GM21786 (cell line): ENCODE results near the gene TMEM255A.

Experiments used
- ATAC-seq: cut with Tn5 transposase; IDR thresholded peaks from one replicate; pipeline ENCODE4 v1.9.1; 2021; ENCODE audit not compliant: unreplicated experiment

Gene TMEM255A

DNA sequence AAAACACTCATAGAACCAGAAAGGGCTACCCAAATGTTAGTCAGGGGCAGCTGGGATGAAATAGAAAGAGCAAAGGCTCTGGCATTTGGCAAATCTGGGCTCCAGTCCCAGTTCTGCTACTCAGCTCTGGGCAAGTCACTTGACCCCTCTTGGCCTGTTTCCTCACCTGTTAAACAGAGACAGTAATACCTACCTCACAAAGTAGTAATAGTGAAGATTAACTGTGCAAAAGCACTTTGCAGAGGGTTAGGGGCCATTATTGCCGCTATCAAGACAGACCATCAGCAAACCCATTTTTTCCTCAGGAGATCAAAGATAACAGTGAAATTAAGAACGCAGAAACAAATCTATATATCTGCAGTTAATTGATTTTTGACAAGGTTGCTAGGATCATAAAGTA is 40.0 kb downstream of the TMEM255A start:
- no peak for ATAC-seq

DNA sequence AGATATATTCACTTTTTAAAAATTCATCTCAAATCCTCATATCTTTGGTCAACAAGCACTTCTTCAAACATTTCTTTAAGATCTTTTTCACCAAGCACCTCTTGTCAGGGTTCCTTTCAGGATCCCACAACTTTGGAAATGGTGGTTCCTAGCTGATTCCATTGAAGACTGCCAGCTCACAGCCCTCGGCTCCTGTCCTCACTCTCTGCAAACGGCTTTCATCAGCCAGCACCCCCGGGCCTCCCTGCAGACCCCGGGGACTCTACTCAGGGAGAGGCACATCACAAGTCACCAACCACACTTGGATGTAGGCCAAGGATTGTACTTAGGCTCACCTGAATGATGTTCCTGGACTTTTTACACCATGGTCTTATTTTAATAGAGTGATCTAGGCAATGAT is 40.7 kb downstream of the TMEM255A start:
- ATAC-seq, result no peak

DNA sequence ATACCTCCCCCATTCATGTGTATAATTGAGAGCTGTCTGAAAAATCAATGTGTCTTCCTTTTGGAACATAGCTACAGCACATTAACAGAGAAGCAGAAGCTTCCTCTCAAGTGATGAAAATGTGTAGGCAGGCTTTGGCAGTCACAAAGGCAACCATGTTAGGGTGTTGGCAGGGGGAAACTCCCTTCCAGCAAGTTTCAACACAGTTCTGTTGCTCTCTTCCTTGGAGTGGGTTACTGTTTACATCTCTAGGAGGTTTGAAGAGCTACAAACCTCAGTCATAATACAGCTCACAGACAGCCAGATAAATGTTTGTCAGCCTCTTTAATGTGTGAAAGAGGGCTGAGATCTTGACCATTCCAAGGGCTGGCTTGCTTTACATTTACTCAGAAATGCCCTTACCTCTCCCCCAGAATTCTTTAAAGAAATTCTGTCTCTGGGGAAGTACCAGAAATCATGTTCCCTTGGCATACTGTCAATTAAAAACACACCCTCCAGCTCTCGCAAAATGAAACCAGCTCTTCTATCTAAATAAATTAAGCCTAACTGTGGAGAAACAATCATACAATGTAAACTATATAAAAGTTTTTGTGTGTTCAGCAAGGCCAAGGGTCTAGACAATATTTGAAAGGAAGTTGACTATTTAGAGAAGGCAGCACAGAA is 41.8 kb downstream of the TMEM255A start:
- peak; percentile 37 for ATAC-seq

DNA sequence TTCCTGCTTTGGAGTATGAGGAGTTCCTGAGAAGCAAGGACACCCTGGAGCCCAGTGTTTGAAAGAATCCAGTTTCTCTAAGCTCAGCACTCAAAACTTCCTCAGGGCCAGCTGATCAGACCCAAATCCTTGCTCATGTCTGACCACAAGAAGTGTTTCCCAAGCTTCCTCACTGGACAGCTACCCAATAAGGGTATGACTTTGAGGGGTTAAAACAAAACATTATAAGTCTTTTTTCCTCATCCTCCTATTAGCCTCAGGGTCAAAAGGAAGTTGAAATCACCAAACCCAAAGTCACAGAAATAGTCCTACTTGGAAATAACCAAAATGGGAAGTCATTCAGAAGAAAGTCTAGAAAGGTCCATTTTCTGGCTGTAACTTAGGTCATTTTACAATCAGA is 46.9 kb downstream of the TMEM255A start:
- no peak for ATAC-seq

DNA sequence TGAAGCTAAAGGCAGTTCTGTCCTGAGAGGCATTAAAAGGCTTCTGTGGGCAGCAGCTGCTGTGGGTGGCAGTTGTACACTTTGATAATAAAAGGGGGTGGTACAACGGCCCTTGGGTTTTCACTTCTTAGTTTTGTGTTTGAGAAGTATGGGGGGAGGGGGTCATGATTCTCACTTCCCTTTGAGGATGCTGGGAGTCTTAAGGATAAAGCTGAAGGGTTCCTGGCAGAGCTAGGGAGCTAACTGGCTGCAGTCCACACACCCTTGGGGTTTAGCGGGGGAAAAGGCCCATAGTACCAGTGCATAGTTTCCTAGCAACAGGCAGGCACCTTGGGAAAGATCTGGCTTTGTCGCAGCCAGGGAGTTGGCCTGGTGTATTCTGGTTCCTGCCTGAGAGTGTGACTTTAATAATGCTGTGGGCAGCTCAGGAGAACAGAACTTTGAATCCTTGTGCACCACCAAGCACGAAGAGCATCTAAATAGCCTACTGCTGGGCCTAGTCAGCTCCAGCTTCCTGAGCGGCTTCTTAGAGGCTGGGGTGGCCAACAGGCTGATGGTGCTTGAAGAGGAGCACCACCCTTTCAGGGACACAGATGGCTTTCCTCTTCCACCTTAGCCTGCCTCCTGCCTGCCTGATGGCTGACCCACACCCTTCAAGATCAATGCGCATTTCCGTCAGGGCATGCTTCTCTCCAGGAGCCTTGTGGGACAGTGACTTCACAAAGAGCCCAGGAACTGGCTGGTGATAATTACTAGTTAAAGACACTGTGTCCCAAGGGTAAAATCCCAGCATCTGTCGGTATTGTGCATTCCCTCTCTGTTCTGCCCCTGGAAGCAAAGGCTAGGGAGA is 48.2 kb downstream of the TMEM255A start:
- ATAC-seq, result no peak

DNA sequence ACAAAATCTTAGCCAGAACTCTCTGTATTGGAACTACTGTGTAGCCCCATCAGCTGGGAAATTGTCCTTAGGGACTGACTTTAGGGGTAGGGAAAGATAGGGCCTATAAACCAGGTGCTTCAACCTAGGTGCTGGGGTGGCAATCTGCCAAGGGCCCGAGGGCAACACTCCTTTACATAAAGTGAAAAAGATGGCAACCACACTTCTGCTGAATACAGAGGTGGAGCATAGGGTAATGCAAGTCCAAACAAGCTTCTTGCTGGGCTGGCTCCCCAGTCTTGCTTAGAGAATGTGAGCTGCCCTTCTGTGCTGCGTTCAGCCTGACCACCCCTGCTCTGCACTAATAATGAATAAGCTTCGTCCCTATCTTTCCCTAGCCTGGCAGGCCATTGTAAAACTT is 50.9 kb downstream of the TMEM255A start:
- no peak for ATAC-seq

DNA sequence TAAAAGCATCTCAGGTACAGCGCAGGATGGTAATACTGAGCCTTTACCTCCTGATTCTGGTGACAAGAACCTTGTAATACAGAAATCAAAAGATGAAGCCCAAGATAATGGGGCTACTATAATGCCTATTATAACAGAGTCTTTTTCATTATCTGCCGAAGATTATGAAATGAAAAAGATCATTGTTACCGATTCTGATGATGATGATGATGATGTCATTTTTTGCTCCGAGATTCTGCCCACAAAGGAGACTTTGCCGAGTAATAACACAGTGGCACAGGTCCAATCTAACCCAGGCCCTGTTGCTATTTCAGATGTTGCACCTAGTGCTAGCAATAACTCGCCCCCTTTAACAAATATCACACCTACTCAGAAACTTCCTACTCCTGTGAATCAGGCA is 57.5 kb downstream of the TMEM255A start:
- no peak for ATAC-seq

DNA sequence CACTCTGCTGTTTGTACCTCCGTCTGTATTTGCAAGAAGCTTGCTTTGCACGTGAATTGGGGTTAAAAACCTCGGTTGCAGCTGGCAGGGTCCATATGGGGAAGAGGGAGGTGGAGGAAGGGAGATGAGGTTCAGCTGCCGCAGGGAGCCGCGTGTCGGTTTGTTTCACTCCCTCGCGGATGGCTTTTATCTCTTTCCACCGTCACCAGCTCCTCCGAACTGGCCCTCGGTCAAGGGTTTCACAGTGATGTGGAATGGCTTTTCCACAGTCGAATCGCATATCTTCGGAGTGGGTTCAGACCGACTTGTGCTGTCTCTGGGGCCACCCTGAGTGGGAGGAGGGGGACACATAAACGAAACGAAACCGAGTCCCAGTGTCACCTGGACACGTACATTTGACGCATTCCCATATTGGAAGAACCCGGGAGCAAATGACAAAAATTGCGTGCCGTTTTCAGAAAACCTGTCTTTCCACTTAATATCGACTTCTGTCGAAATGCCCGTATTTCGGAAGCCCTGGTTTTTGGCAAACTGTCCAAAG is 59.7 kb downstream of the TMEM255A start:
- no peak for ATAC-seq

DNA sequence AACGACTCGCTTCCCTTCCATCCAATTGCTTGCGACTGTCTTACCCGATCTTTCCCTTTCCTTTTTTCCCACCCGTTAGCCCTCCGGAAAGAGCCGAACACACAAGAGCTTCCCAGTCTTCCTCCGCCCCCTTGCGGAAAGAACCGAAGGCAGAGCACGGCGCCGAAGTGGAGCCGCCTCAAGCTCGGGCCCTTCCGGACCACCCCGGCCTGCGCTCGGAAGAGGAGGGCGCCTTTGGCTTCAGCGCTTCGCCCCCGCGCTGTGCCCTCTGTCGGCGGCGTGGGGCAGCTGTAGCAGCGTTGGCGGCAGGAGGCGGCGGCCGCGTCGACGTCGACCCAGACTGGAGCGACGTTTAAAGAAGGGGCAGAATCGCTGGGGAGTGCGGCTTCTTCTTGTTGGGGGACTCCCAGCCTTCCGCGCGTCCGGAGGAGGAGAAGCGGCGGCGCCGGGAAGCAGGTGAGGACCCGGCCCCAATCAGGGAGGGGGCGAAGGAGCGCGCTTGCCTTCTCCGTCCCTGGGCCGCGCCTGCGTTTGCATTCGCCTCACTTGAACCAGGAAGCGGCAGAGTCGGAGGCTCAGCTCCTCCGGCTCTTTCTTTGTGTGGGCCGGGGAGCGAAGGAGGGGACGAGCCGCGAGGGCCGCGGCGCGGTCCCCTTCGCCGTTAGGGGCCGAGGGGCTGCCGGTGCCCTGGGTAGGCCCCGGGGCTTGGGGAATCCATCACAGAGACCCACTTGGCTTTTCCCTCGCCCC is 60.6 kb downstream of the TMEM255A start, which contains the start of gene ZBTB33:
ZBTB33 (plus strand) TSS at position 291 of the 750 bp plus-strand sequence. CDS start 2,604 bp downstream, outside the sequence.
- ATAC-seq, result peak; percentile 94

DNA sequence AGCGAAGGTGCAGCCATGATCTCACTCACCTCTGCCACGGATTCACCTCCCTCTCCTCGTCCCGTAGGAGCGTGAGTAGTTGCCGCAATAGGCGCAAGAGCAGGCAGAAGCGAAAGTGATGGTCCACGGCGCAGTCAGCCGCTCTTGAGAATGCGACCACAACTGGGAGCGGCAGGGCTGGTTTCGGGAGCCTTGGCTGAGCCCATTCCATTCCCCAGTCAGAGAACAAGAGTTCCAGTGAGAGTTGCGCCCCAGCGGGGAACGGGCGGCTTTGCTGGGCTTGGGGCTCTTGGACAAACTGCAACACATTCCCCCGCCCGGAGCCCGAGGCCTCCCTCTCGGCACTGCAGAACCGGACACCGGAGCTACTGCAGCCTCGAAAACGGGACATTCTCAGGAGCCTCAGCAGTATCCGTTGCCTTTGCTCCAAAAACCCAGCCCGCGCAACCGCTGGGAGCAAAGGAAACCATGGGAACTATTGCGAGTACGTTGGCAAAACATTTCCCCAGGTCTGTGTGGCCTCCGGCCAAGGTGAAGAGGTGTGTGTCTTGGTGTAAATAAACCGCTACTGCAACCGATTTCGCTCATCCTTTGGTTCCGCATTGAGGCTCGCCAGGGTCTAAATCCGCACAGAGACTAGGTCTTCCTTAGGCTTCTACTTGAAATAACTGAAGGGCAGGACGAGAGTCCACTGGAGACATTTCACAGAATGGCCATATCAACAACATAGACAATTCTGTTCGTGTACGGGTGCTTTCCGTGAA is 66.3 kb downstream of the TMEM255A start:
- ATAC-seq, result peak; percentile 66

DNA sequence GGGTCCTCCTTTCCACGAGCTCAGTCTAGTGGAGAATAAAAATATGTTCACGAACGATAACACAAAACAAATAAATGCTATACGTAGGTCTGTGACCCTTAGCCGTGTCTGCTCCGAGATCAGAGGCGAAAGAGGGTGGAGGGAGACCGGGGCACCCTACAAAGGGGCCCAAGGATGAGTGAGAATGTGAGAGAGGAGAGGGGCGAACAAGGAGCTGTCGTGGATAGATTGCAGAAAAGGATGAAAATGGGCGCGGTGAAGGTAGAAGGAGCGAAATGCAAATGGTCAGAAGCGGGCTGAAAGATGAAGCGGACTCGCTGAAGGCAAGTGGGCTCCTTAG is 66.9 kb downstream of the TMEM255A start:
- ATAC-seq, result peak; percentile 12

DNA sequence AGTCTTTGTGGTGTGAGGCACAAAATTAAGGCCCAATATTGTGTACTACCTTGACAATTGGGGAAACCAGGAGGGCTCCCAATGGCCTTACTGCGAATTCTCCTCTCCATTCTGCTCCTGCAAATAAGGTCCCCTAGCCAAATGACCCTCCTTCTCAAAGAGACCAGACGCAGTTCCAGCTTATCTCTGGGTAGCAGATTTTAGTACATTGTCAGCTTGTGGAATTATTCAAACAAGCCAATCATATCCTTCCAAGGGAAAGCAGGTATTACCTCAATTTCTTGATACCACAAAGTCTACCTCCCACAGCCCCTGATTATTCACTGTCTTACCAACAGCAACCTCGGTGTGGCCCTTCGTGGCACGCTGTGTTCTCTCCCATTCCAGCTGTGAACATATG is 68.4 kb downstream of the TMEM255A start:
- ATAC-seq, result no peak

DNA sequence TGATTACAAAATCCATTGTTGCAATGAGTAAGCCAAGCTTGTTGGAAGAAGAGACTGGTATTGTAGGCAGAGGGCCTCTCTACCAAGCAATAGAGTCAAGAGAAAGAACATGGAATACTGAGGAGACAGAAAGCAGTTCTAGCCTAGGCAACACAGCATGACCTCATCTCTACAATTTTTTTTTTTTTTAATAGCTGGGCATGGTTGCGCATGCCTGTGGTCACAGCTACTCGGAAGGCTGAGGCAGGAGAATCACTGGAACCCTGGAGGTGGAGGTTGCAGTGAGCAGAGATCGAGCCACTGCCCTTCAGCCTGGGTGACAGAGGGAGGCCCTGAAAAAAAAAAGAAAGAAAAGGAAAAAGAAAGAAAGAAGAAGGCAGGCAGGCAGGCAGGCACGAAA is 72.3 kb downstream of the TMEM255A start:
- ATAC-seq, result no peak

DNA sequence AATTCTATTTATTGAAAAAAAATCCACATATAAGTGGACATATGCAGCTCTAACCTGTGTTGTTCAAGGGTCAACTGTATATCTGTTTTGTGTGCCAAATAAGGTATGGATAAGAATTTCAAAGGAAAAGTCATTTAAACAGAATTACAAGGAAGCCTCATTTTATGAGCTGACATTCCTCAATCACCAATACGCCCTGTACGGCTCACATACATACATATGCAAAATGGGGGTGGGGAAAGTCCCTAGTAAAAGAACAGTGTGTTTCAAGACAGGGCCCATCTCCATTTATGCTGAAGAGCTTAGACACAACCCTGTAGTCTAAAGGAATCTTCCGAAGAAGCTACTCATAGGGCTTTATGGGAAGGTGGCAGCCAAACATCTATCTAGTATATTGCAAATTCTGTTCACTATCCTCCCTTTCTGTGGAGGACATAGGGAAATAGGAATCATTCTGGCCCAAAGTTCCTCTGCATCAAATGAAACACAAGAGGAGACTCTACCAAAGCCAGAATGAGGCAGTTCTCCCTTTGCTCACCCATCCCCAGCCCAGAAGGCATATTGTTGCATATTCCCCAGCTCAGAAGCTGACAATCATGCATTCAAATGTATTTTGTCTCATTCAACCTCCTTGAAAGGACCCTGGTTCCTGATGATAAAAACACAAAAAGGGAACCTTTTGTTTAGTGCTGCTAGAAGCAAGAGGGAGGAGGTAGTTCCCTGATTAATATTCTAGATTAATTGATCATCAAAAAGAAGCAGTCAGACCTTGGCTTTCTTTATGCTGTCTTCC is 74.4 kb downstream of the TMEM255A start:
- ATAC-seq, result no peak

DNA sequence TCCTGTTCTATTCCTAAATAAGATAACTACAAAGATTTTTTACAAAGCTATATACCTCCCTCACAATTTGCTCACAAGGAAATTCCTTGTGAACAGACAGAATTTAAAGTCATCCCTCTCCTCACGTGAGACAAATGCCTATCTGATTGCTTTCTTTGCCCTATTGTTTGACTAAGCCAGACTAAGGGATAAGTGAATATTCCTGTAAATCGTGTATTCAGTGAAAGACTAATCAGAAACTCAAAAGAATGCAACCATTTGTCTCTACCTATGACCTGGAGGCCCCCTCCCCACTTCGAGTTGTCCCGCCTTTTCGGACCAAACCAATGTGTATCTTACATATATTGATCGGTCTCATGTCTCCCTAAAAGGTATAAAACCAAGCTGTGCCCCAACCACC is 76.0 kb downstream of the TMEM255A start:
- no peak for ATAC-seq

DNA sequence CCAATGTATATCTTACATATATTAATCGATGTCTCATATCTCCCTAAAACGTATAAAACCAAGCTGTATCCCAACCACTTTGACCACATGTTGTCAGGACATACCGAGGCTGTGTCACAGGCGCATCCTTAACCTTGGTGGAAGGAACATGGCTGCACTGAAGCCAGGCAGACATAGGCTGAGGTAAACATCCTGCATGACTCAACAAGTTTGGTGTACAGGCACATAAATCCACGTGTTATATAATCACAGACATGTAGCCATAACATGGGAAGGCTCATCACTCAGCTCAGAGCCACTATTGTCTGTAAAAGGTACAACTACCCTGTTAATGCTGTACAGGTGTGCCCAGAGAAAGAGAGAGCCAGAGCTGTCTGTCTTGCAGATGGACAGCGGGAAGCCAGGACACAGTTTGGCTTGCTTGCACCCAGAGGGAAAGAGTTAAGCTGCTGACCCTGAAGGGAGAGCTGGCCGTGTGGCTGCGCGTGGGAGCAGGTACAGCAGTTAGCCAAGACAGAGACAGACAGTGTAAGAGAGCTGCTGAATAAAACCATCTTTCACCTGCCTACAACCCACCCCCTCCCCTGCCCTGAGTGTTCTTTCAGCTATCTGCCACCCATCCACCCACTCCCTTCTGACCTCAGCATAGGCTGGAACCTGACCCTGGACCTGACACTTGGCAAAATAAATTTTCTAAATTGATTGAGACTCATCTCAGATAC is 82.9 kb downstream of the TMEM255A start:
- no peak for ATAC-seq

DNA sequence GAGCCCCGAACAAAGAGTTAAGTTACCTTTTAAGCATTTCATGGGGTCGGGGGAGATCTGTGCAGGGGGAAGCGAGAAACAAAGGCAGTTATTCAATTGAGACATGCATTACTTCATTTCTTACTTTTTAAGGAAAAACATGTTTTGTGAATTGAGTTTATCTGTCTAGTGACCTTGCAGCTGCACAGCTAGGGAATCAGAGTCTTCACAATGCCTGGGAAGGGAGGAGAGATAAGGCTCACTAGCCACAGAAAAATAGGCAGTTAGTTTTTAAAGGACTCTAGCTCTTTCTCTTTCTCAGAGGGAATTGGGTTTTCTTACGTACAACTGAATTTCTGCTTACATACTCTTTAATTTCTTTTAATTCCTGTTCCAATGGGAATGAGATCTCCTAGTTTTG is 86.9 kb downstream of the TMEM255A start:
- no peak for ATAC-seq

DNA sequence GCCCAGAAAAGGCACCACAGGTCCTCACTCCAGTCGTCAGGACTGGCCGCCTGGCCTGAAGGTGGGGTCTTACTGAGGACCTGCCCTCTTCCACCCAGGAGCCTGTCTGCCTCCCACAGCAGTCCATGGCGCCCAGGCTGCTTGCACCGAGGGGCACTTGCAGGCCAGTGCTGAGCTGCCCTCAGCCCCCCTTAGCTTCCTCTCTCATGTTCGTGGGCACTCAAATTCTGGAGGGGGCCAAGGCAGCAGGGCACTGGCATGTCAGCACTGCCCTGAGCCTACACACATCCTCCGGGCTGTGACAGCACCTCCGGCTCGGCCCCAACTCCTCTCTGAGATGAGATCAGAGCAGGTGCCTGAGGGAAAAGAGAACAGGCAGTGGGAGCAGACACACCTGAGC is 87.9 kb downstream of the TMEM255A start:
- no peak for ATAC-seq
